DMS 273 (cell line): ENCODE data around the gene TUBB4B.

Source experiments
- DNase-seq: peaks from one replicate; lab custom pipeline; 2025; ENCODE audit not compliant: unreplicated experiment; lab: John Stamatoyannopoulos, UW

TUBB4B gene

GRCh38 chr9:137293094-137293481 lies 52.0 kb downstream of the TUBB4B start:
- no peak for DNase-seq
